ENCODE results near the gene RPS24.

DNA sequence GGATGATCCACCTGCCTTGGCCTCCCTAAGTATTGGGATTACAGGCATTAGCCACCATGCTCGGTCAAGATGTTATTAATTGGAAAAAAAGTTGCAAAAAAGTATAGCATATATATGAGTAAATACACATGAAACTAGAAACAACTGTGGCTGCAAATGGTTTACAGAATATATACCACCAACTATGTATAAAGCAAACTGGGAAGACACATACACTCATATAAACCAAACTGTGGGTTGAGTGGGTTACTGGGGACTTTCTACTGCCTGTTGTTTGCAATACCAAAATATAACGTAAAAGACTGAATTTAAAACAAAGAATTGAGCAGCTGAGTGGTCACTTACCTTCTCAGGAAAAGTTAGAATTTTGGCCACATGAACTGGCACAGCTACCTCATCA is 12.5 kb upstream of the RPS24 start:
- TF ChIP-seq, protein P1, sequence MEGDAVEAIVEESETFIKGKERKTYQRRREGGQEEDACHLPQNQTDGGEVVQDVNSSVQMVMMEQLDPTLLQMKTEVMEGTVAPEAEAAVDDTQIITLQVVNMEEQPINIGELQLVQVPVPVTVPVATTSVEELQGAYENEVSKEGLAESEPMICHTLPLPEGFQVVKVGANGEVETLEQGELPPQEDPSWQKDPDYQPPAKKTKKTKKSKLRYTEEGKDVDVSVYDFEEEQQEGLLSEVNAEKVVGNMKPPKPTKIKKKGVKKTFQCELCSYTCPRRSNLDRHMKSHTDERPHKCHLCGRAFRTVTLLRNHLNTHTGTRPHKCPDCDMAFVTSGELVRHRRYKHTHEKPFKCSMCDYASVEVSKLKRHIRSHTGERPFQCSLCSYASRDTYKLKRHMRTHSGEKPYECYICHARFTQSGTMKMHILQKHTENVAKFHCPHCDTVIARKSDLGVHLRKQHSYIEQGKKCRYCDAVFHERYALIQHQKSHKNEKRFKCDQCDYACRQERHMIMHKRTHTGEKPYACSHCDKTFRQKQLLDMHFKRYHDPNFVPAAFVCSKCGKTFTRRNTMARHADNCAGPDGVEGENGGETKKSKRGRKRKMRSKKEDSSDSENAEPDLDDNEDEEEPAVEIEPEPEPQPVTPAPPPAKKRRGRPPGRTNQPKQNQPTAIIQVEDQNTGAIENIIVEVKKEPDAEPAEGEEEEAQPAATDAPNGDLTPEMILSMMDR (IDR thresholded peaks at IDR 0.05; ENCODE audit: insufficient read depth, low read depth, low read length): no peak
- no peak for TF ChIP-seq EZH2 (IDR thresholded peaks at IDR 0.05; ENCODE audit: insufficient read depth, low read length)
